K562 (cell line): Measurements from ENCODE around the gene DPP10. TPM values are rescaled to one million over a fixed set of nuclear protein-coding genes. Genes with fewer than 3 reads are reported as not detected.

Experiments used
- ATAC-seq: fragments of 200-7000 bp; cut with Tn5 transposase; 3 replicates; pipeline ENCODE4 v1.9.1; 2020; ENCODE audit warnings: moderate library complexity
- BruUV-seq: library from RNA; stranded (reverse); fragments of 400-500 nt; replicated peaks from 2 replicates; lab custom pipeline; 2021; lab: Mats Ljungman, UMichigan
- CTCF ChIA-PET: fragments of 300-600 bp; formaldehyde crosslinking; extraction: SDS; loops from one replicate; lab custom pipeline; 2021; ENCODE audit warnings: low intra/inter-chr PET ratio; lab: Yijun Ruan, JAX
- POLR2A ChIA-PET: fragments of 300-600, 350-650 bp; sonication (Branson Sonifier 250); formaldehyde crosslinking; extraction: SDS; loops from one replicate; lab custom pipeline; 2021; ENCODE audit warnings: antibody characterized with exemption, inconsistent platforms; lab: Yijun Ruan, JAX
- DNase-seq, 4 experiments: peaks; one replicate each; pipeline versions ENCODE4 v3.0.0 to v3.0.0-alpha.2; 2011 to 2018; ENCODE audit warnings: low spot score in 3 of 4, mixed read lengths in 3 of 4; ENCODE audit errors: extremely low read depth in 1 of 4
- FAIRE-seq: peaks from 2 replicates; lab custom pipeline; 2011; peaks lifted over from hg19 to GRCh38; lab: Jason Lieb, UNC
- H2AFZ ChIP-seq: 2 replicates; pipeline ENCODE4 v1.6.0; 2011; ENCODE audit warnings: low read depth, low read length, control low read depth, inconsistent platforms
- H3K27ac ChIP-seq: fragments of 200-600 bp; 3 replicates; pipeline ENCODE4 v1.8.0; 2011; ENCODE audit warnings: low read depth, mild to moderate bottlenecking, control low read depth, inconsistent platforms, low read length, moderate library complexity, mixed read lengths; ENCODE audit errors: extremely low read depth
- H3K27me3 ChIP-seq, 2 experiments: fragments of 300-600 bp in 1 of 2; 2 replicates in 1 of 2; 3 replicates in 1 of 2; pipeline versions ENCODE4 v1.6.0 to v1.8.0; 2011; ENCODE audit warnings: inconsistent platforms in 2 of 2, low read length in 2 of 2, mild to moderate bottlenecking in 1 of 2, mixed read lengths in 1 of 2, moderate library complexity in 1 of 2; ENCODE audit not compliant: control insufficient read depth in 2 of 2, insufficient read depth in 2 of 2
- H3K36me3 ChIP-seq: fragments of 300-600 bp; 3 replicates; pipeline ENCODE4 v1.8.0; 2011; ENCODE audit warnings: mild to moderate bottlenecking, low read length, inconsistent platforms; ENCODE audit not compliant: control insufficient read depth, insufficient read depth
- H3K4me1 ChIP-seq, 2 experiments: fragments of 200-600 bp in 1 of 2; replicated peaks in 1 of 2; 2 replicates in 1 of 2; 3 replicates in 1 of 2; pipeline versions ENCODE4 v1.5.1 to v1.8.0; 2011; ENCODE audit warnings: inconsistent platforms in 2 of 2, low read length in 2 of 2, mild to moderate bottlenecking in 1 of 2, mixed read lengths in 1 of 2, moderate library complexity in 1 of 2; ENCODE audit not compliant: control insufficient read depth in 2 of 2, insufficient read depth in 2 of 2
- H3K4me2 ChIP-seq: 2 replicates; pipeline ENCODE4 v1.6.1; 2011; ENCODE audit warnings: low read length, control low read depth, inconsistent platforms, mixed read lengths; ENCODE audit not compliant: insufficient read depth
- H3K4me3 ChIP-seq: fragments of 200-600 bp; sonication (generic), shearing (Covaris generic); 2 replicates; pipeline ENCODE4 v1.5.1; 2016; ENCODE audit warnings: control low read depth, inconsistent platforms
- H3K79me2 ChIP-seq: fragments of 200-600 bp; 3 replicates; pipeline ENCODE4 v1.8.0; 2011; ENCODE audit warnings: low read length, inconsistent platforms; ENCODE audit not compliant: control insufficient read depth, insufficient read depth
- H3K9ac ChIP-seq, 2 experiments: 2 replicates each; pipeline versions ENCODE4 v1.6.0 to v1.6.1; 2011; ENCODE audit warnings: low read depth in 2 of 2, low read length in 2 of 2, control low read depth in 1 of 2, inconsistent platforms in 1 of 2, mild to moderate bottlenecking in 1 of 2, mixed read lengths in 1 of 2; ENCODE audit not compliant: insufficient read depth in 1 of 2
- H3K9me1 ChIP-seq: one replicate; pipeline ENCODE4 v1.6.0; 2011; ENCODE audit warnings: inconsistent platforms, mild to moderate bottlenecking, low read length, moderate library complexity; ENCODE audit not compliant: control insufficient read depth, insufficient read depth
- H3K9me3 ChIP-seq: replicated peaks from 2 replicates; pipeline ENCODE4 v1.5.1; 2011; ENCODE audit warnings: low read depth, low read length, inconsistent platforms; ENCODE audit not compliant: control insufficient read depth, insufficient read depth
- H4K20me1 ChIP-seq: replicated peaks from 2 replicates; pipeline ENCODE4 v1.6.1; 2011; ENCODE audit warnings: low read length, inconsistent platforms, mixed read lengths; ENCODE audit not compliant: control insufficient read depth, insufficient read depth
- EP300 ChIP-seq: IDR thresholded peaks from 2 replicates; pipeline ENCODE4 v1.6.1; 2012; ENCODE audit warnings: low read length, improper control_type of control experiment
- NR2C2 ChIP-seq, 2 experiments: fragments of 200-800 bp in 1 of 2; sonication (Bioruptor generic) in 1 of 2; sonication (generic) in 1 of 2; formaldehyde crosslinking in 1 of 2; IDR thresholded peaks; 2 replicates each; pipeline versions ENCODE4 v1.6.1 to v1.8.0; 2016 to 2022; ENCODE audit warnings: mild to moderate bottlenecking in 1 of 2, missing compliant biosample characterization in 1 of 2, missing genetic modification characterization in 1 of 2, missing genetic modification reagents in 1 of 2
- PRMT5 ChIP-seq: sonication (generic); formaldehyde crosslinking; IDR thresholded peaks from 2 replicates; pipeline ENCODE4 v1.5.0; 2020; ENCODE audit warnings: missing genetic modification reagents
- RBFOX2 ChIP-seq: fragments of 200-400 bp; formaldehyde crosslinking; IDR thresholded peaks from 2 replicates; pipeline ENCODE4 v1.6.1; 2017; ENCODE audit warnings: low read depth, mild to moderate bottlenecking, low read length, moderate library complexity
- RBM25 ChIP-seq: fragments of 200-400 bp; formaldehyde crosslinking; IDR thresholded peaks from 2 replicates; pipeline ENCODE4 v1.6.1; 2018; ENCODE audit warnings: low read length, low read depth, moderate library complexity; ENCODE audit not compliant: severe bottlenecking
- SMAD1 ChIP-seq: fragments of 150-350 bp; IDR thresholded peaks from 2 replicates; pipeline ENCODE4 v1.6.1; 2014; ENCODE audit warnings: low read length, low read depth; ENCODE audit not compliant: partially characterized antibody
- TAF15 ChIP-seq: fragments of 200-400 bp; formaldehyde crosslinking; IDR thresholded peaks from 2 replicates; pipeline ENCODE4 v1.6.1; 2017; ENCODE audit warnings: mild to moderate bottlenecking, low read depth, low read length, moderate library complexity
- TEAD4 ChIP-seq, 2 experiments: sonication (generic) in 1 of 2; formaldehyde crosslinking in 1 of 2; IDR thresholded peaks; 2 replicates each; pipeline versions ENCODE4 v1.6.1 to v1.8.0; 2012 to 2022; ENCODE audit warnings: borderline replicate concordance in 1 of 2, inconsistent platforms in 1 of 2, low read length in 1 of 2, mild to moderate bottlenecking in 1 of 2, missing genetic modification reagents in 1 of 2
- UBTF ChIP-seq, 2 experiments: IDR thresholded peaks; 2 replicates each; pipeline ENCODE4 v1.6.1; 2012; ENCODE audit warnings: improper control_type of control experiment in 2 of 2, low read depth in 2 of 2, low read length in 2 of 2, borderline replicate concordance in 1 of 2
- ZNF263 ChIP-seq: sonication (generic); formaldehyde crosslinking; IDR thresholded peaks from 2 replicates; pipeline ENCODE4 v1.8.0; 2022; ENCODE audit warnings: mild to moderate bottlenecking, missing genetic modification reagents, borderline replicate concordance
- WGBS: fragments of 100-300 bp; shearing (Covaris generic); methylation state at CpG from one replicate; pipeline ENCODE4 v1.1.6; 2016; ENCODE audit warnings: low coverage, mixed read lengths; ENCODE audit not compliant: insufficient coverage; ENCODE audit errors: missing lambda C conversion rate; 5-methylcytosine and 5-hydroxymethylcytosine counted together
- in situ Hi-C: fragments of 300-500 bp; cut with MboI; formaldehyde crosslinking; loops from 4 replicates; pipeline ENCODE4 v1.15.0; 2018; ENCODE audit warnings: inconsistent platforms, mixed read lengths
- intact Hi-C: fragments of 100-400 bp; cut with micrococcal nuclease; formaldehyde crosslinking; loops from 2 replicates; pipeline ENCODE4 v1.14.2; 2022
- polyA plus RNA-seq, 8 experiments: library from polyadenylated mRNA; depleted of rRNA in 4 of 8; stranded (reverse) in 5 of 8; unstranded in 3 of 8; fragments of >200 nt; fragmentation: Nextera tagmentation in 2 of 8; fragmentation: Illumina TruSeq in 1 of 8; extraction: Ambion mirVana in 2 of 8; extraction: Trizol in 1 of 8; gene quantifications; 2 replicates each; pipeline versions ENCODE4 v1.2.1 to v1.2.3, GENCODE V29; 2011 to 2014; ENCODE audit warnings: inconsistent platforms in 1 of 8, missing spikeins in 1 of 8
- total RNA-seq, 7 experiments: library from RNA; depleted of rRNA in 6 of 7; stranded (reverse); fragments of >200 nt in 6 of 7; fragmentation: Illumina TruSeq in 2 of 7; extraction: Trizol in 2 of 7; gene quantifications; 2 replicates each; pipeline versions ENCODE4 v1.2.1 to v1.2.3, GENCODE V29; 2011 to 2021; ENCODE audit warnings: low replicate concordance in 1 of 7
- TF ChIP-seq, protein P1 (sequence below): fragments of 250-450 bp; sonication (Bioruptor Pico); IDR thresholded peaks from 2 replicates; pipeline ENCODE4 v1.4.0; 2020
- TF ChIP-seq, protein P2 (sequence below): fragments of 450-650 bp; formaldehyde crosslinking; IDR thresholded peaks from 2 replicates; pipeline ENCODE4 v1.4.0; 2020; ENCODE audit warnings: mild to moderate bottlenecking, moderate library complexity

The DPP10 gene
- total and polyA plus RNA-seq, 9 of the 15 experiments (the other 6 are each of a cell fraction or from before 2014, with no cell fraction given): not detected

GRCh38 chr2:114631146-114631545, 188.7 kb downstream of the DPP10 start:
- no peak overlapping the region for H3K27ac ChIP-seq
- H3K9me3 ChIP-seq: no peaks in the 10 kb centered on the region
- H3K4me3 ChIP-seq: no peak overlapping the region
- ATAC-seq (no peak), DNase-seq (no peak), FAIRE-seq (no peak)
- H3K4me2 ChIP-seq: no peak overlapping the region
- no peaks in the 10 kb centered on the region for H3K27me3 ChIP-seq
- no peaks in the 10 kb centered on the region for H3K9me1 ChIP-seq
- in situ Hi-C loops (no loop called here), intact Hi-C loops (no loop called here)
- no peaks in the 10 kb centered on the region for H3K36me3 ChIP-seq
- 0% methylated on average over 6 of the region's 6 CpGs for WGBS
- H3K4me1 ChIP-seq: no peaks in the 10 kb centered on the region
- ChIA-PET CTCF (no interaction called here), POLR2A (interaction anchor here (0.7 kb wide), 1 partner anchor 149 kb away, joined by 4 read pairs; no protein-coding TSS in a partner anchor)
- H3K9ac ChIP-seq: no peak overlapping the region
- no peak overlapping the region for H2AFZ ChIP-seq
- no peaks in the 10 kb centered on the region for H3K79me2 ChIP-seq
- BruUV-seq: no TSS peak
- no peaks in the 10 kb centered on the region for H4K20me1 ChIP-seq
- TF ChIP-seq EP300 (no peak), PRMT5 (CRISPR knock-in tag) (no peak), TEAD4 (IDR thresholded peaks at IDR 0.05; ENCODE audit: low read length) (no peak), TEAD4 (CRISPR knock-in tag; IDR thresholded peaks at IDR 0.05; ENCODE audit: borderline replicate concordance) (no peak), UBTF (IDR thresholded peaks at IDR 0.05; ENCODE audit: borderline replicate concordance in 1 of 2, low read depth in 2 of 2, low read length in 2 of 2) (no peak), SMAD1 (no peak), ZNF263 (CRISPR knock-in tag) (no peak), NR2C2 (CRISPR knock-in tag; IDR thresholded peaks at IDR 0.05) (no peak), NR2C2 (tag; IDR thresholded peaks at IDR 0.05) (no peak), TAF15 (no peak), RBFOX2 (no peak), RBM25 (no peak)
- TF ChIP-seq, protein P1, sequence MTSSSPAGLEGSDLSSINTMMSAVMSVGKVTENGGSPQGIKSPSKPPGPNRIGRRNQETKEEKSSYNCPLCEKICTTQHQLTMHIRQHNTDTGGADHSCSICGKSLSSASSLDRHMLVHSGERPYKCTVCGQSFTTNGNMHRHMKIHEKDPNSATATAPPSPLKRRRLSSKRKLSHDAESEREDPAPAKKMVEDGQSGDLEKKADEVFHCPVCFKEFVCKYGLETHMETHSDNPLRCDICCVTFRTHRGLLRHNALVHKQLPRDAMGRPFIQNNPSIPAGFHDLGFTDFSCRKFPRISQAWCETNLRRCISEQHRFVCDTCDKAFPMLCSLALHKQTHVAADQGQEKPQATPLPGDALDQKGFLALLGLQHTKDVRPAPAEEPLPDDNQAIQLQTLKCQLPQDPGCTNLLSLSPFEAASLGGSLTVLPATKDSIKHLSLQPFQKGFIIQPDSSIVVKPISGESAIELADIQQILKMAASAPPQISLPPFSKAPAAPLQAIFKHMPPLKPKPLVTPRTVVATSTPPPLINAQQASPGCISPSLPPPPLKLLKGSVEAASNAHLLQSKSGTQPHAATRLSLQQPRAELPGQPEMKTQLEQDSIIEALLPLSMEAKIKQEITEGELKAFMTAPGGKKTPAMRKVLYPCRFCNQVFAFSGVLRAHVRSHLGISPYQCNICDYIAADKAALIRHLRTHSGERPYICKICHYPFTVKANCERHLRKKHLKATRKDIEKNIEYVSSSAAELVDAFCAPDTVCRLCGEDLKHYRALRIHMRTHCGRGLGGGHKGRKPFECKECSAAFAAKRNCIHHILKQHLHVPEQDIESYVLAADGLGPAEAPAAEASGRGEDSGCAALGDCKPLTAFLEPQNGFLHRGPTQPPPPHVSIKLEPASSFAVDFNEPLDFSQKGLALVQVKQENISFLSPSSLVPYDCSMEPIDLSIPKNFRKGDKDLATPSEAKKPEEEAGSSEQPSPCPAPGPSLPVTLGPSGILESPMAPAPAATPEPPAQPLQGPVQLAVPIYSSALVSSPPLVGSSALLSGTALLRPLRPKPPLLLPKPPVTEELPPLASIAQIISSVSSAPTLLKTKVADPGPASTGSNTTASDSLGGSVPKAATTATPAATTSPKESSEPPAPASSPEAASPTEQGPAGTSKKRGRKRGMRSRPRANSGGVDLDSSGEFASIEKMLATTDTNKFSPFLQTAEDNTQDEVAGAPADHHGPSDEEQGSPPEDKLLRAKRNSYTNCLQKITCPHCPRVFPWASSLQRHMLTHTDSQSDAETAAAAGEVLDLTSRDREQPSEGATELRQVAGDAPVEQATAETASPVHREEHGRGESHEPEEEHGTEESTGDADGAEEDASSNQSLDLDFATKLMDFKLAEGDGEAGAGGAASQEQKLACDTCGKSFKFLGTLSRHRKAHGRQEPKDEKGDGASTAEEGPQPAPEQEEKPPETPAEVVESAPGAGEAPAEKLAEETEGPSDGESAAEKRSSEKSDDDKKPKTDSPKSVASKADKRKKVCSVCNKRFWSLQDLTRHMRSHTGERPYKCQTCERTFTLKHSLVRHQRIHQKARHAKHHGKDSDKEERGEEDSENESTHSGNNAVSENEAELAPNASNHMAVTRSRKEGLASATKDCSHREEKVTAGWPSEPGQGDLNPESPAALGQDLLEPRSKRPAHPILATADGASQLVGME (CRISPR knock-in tag): no peak
- TF ChIP-seq, protein P2, sequence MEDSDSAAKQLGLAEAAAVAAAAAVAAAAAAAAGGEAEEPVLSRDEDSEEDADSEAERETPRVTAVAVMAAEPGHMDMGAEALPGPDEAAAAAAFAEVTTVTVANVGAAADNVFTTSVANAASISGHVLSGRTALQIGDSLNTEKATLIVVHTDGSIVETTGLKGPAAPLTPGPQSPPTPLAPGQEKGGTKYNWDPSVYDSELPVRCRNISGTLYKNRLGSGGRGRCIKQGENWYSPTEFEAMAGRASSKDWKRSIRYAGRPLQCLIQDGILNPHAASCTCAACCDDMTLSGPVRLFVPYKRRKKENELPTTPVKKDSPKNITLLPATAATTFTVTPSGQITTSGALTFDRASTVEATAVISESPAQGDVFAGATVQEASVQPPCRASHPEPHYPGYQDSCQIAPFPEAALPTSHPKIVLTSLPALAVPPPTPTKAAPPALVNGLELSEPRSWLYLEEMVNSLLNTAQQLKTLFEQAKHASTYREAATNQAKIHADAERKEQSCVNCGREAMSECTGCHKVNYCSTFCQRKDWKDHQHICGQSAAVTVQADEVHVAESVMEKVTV (CRISPR knock-in tag): no peak
